HCT116 (cell line): Measurements from ENCODE around the gene MAL.

Experiments
- ZFX ChIP-seq: fragments of 450-650 bp; IDR thresholded peaks from 2 replicates; pipeline ENCODE4 v1.6.1; 2017
- TF ChIP-seq, protein P1 (sequence below), 3 experiments: fragments of 200-600 bp in 1 of 3; sonication (generic) in 1 of 3; IDR thresholded peaks in 2 of 3; conservative IDR thresholded peaks in 1 of 3; 2 replicates each; pipeline ENCODE4 v1.5.1; 2012 to 2017; ENCODE audit warnings: low read depth in 2 of 3, low read length in 2 of 3, antibody characterized with exemption in 1 of 3, borderline replicate concordance in 1 of 3, control low read depth in 1 of 3, mild to moderate bottlenecking in 1 of 3, mixed read lengths in 1 of 3, mixed run types in 1 of 3, moderate library complexity in 1 of 3; ENCODE audit not compliant: insufficient read depth in 1 of 3

GRCh38 chr2:95022309-95023221 lies 2.9 kb upstream of the MAL start:
- no peak for TF ChIP-seq ZFX
- TF ChIP-seq, protein P1, sequence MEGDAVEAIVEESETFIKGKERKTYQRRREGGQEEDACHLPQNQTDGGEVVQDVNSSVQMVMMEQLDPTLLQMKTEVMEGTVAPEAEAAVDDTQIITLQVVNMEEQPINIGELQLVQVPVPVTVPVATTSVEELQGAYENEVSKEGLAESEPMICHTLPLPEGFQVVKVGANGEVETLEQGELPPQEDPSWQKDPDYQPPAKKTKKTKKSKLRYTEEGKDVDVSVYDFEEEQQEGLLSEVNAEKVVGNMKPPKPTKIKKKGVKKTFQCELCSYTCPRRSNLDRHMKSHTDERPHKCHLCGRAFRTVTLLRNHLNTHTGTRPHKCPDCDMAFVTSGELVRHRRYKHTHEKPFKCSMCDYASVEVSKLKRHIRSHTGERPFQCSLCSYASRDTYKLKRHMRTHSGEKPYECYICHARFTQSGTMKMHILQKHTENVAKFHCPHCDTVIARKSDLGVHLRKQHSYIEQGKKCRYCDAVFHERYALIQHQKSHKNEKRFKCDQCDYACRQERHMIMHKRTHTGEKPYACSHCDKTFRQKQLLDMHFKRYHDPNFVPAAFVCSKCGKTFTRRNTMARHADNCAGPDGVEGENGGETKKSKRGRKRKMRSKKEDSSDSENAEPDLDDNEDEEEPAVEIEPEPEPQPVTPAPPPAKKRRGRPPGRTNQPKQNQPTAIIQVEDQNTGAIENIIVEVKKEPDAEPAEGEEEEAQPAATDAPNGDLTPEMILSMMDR (IDR thresholded peaks at IDR 0.05 in 2 of 3, conservative IDR thresholded peaks at IDR 0.05 in 1 of 3; ENCODE audit: borderline replicate concordance in 1 of 3, insufficient read depth in 1 of 3, low read depth in 2 of 3, low read length in 2 of 3), result peak; percentile 83 to 95 (median 94); a peak in 5 of 6 replicates
